DND-41 (cell line): ENCODE results near the gene NOSTRIN.

Experiments
- ATAC-seq: fragments of 200-7000 bp; cut with Tn5 transposase; 3 replicates; pipeline ENCODE4 v1.9.1; 2021; ENCODE audit warnings: low read depth; ENCODE audit not compliant: insufficient read depth
- DNase-seq: peaks from one replicate; pipeline ENCODE4 v3.0.0-alpha.2; 2020
- H2AFZ ChIP-seq: 2 replicates; pipeline ENCODE4 v1.6.0; 2012; ENCODE audit warnings: low read depth, low read length
- H3K27ac ChIP-seq: 2 replicates; pipeline ENCODE4 v1.5.1; 2012; ENCODE audit warnings: low read length, inconsistent platforms
- H3K27me3 ChIP-seq: fragments of 200-600 bp; sonication (generic); 2 replicates; pipeline ENCODE4 v1.6.0; 2012; ENCODE audit warnings: low read length, mild to moderate bottlenecking, inconsistent platforms; ENCODE audit not compliant: insufficient read depth, poor library complexity
- H3K36me3 ChIP-seq: 2 replicates; pipeline ENCODE4 v1.5.1; 2012; ENCODE audit warnings: low read length, inconsistent platforms; ENCODE audit not compliant: insufficient read depth
- H3K4me1 ChIP-seq: 2 replicates; pipeline ENCODE4 v1.5.1; 2012; ENCODE audit warnings: mild to moderate bottlenecking, low read length; ENCODE audit not compliant: insufficient read depth
- H3K4me2 ChIP-seq: 2 replicates; pipeline ENCODE4 v1.6.0; 2012; ENCODE audit warnings: mild to moderate bottlenecking, moderate library complexity, low read length, inconsistent platforms; ENCODE audit not compliant: insufficient read depth
- H3K4me3 ChIP-seq, 2 experiments: fragments of 200-600 bp in 1 of 2; shearing (Covaris generic) in 1 of 2; 2 replicates each; pipeline ENCODE4 v1.5.1; 2012 to 2016; ENCODE audit warnings: inconsistent platforms in 2 of 2, low read length in 2 of 2, mild to moderate bottlenecking in 2 of 2, low read depth in 1 of 2, moderate library complexity in 1 of 2
- H3K79me2 ChIP-seq: 2 replicates; pipeline ENCODE4 v1.6.0; 2012; ENCODE audit warnings: low read length, inconsistent platforms; ENCODE audit not compliant: insufficient read depth
- H3K9ac ChIP-seq: 2 replicates; pipeline ENCODE4 v1.6.0; 2012; ENCODE audit warnings: low read depth, mild to moderate bottlenecking, inconsistent platforms, low read length, moderate library complexity
- H3K9me3 ChIP-seq: 2 replicates; pipeline ENCODE4 v1.5.1; 2012; ENCODE audit warnings: low read length, moderate library complexity, mild to moderate bottlenecking, inconsistent platforms; ENCODE audit not compliant: insufficient read depth, severe bottlenecking
- H4K20me1 ChIP-seq: 2 replicates; pipeline ENCODE4 v1.6.0; 2012; ENCODE audit warnings: low read length; ENCODE audit not compliant: insufficient read depth
- EZH2 ChIP-seq: IDR thresholded peaks from 3 replicates; pipeline ENCODE4 v1.6.1; 2012; ENCODE audit warnings: borderline replicate concordance, low read depth, mild to moderate bottlenecking, moderate library complexity, low read length, inconsistent platforms; ENCODE audit not compliant: severe bottlenecking
- TF ChIP-seq, protein P1 (sequence below): IDR thresholded peaks from 2 replicates; pipeline ENCODE4 v1.5.1; 2012; ENCODE audit warnings: borderline replicate concordance, low read length, moderate library complexity, mild to moderate bottlenecking; ENCODE audit not compliant: poor library complexity, severe bottlenecking; ENCODE audit errors: extremely low read depth

Gene NOSTRIN

DNA sequence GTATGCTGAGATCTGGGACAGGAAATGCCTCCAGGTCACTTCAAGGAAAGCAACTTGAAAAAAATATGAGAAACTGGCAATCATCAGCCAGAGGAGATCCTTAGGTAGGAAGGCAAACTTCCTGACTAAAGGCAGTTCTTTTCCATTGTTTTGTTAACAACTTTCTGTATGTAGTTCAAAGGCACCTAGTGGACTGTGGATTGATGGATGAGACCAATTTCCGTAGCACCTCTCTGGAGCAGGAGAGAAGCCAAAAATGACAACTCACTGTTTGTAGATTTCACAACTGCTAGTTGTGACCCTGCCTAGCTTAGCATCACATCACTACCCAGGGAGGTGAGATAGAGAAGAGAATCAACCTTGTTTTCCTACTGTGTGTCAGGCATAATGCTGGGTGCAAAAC, 21.8 kb upstream of the NOSTRIN start:
- no peaks in the 10 kb centered on the region for H3K9me3 ChIP-seq
- no peak for ATAC-seq
- H3K9ac ChIP-seq, result no peak overlapping the region
- no peak overlapping the region for H2AFZ ChIP-seq
- H3K27ac ChIP-seq, result no peak overlapping the region
- H4K20me1 ChIP-seq, result no peaks in the 10 kb centered on the region
- TF ChIP-seq, protein P1, sequence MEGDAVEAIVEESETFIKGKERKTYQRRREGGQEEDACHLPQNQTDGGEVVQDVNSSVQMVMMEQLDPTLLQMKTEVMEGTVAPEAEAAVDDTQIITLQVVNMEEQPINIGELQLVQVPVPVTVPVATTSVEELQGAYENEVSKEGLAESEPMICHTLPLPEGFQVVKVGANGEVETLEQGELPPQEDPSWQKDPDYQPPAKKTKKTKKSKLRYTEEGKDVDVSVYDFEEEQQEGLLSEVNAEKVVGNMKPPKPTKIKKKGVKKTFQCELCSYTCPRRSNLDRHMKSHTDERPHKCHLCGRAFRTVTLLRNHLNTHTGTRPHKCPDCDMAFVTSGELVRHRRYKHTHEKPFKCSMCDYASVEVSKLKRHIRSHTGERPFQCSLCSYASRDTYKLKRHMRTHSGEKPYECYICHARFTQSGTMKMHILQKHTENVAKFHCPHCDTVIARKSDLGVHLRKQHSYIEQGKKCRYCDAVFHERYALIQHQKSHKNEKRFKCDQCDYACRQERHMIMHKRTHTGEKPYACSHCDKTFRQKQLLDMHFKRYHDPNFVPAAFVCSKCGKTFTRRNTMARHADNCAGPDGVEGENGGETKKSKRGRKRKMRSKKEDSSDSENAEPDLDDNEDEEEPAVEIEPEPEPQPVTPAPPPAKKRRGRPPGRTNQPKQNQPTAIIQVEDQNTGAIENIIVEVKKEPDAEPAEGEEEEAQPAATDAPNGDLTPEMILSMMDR, result no peak
- no peak for TF ChIP-seq EZH2
- H3K27me3 ChIP-seq, result no peaks in the 10 kb centered on the region
- no peaks in the 10 kb centered on the region for H3K4me1 ChIP-seq
- H3K36me3 ChIP-seq, result no peaks in the 10 kb centered on the region
- no peak overlapping the region for H3K4me3 ChIP-seq
- DNase-seq, result no peak
- no peaks in the 10 kb centered on the region for H3K79me2 ChIP-seq
- no peak overlapping the region for H3K4me2 ChIP-seq

DNA sequence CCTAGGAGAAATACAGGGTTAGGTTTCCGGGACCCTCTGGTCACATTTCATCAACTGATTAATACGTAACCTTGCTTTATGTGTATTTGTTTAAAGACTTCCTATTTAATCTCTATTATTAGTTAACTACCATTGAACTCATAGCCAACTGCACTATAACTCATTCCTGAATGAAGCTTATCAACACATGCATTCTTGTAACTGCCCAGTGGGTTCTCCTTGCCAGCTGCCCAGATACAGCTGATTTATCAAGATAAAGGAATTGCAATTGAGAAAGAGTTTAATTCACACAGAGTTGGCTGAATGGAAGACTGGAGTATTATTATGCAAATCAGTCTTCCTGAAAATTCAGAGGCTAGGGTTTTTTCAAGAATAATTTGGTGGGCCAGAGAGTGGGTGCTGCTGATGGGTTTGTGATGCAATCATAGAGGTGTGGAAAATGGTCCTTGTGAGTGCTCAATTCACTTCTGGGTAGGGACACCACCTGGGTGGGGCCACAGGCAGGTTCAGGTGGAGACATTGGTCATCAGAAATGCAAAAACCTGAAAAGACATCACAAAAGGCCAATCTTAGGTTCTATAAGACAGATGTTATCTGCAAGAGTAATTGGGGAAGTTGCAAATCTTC, 21.1 kb upstream of the NOSTRIN start:
- no peak overlapping the region for H2AFZ ChIP-seq
- H4K20me1 ChIP-seq, result no peaks in the 10 kb centered on the region
- H3K4me2 ChIP-seq, result no peak overlapping the region
- no peaks in the 10 kb centered on the region for H3K4me1 ChIP-seq
- TF ChIP-seq EZH2, result no peak
- TF ChIP-seq, protein P1, result no peak
- no peak overlapping the region for H3K9ac ChIP-seq
- H3K9me3 ChIP-seq, result no peaks in the 10 kb centered on the region
- no peaks in the 10 kb centered on the region for H3K36me3 ChIP-seq
- H3K27me3 ChIP-seq, result no peaks in the 10 kb centered on the region
- no peaks in the 10 kb centered on the region for H3K79me2 ChIP-seq
- H3K27ac ChIP-seq, result no peak overlapping the region
- DNase-seq (no peak), ATAC-seq (no peak)
- no peak overlapping the region for H3K4me3 ChIP-seq

DNA sequence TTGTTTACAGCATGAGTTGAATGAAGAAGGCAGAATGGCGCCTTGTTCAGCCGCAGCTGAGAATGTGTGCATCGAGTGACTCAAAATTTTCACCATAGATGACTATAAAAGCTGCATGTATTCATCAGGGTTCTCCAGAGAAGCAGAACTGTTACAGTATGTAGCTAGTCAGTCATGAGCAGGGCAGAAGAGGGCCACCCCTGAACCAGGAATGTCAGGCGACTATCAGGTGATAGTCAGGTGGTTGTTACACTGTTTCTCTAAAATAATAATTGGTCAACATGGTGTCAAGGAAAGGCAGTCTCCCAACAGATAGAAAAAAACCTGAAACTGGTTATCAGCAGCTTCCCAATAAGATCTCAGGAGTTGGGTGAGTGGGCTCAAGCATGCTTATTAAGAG, 20.2 kb upstream of the NOSTRIN start:
- Histone ChIP-seq H3K36me3 (no peaks in the 10 kb centered on the region), H3K27ac (no peak overlapping the region), H3K9ac (no peak overlapping the region), H3K4me2 (no peak overlapping the region), H3K4me1 (no peaks in the 10 kb centered on the region), H3K27me3 (no peaks in the 10 kb centered on the region), H3K9me3 (no peaks in the 10 kb centered on the region), H4K20me1 (no peaks in the 10 kb centered on the region), H3K79me2 (no peaks in the 10 kb centered on the region), H2AFZ (no peak overlapping the region), H3K4me3 (no peak overlapping the region)
- DNase-seq (no peak), ATAC-seq (no peak)
- TF ChIP-seq EZH2, result no peak
- TF ChIP-seq, protein P1, result no peak

DNA sequence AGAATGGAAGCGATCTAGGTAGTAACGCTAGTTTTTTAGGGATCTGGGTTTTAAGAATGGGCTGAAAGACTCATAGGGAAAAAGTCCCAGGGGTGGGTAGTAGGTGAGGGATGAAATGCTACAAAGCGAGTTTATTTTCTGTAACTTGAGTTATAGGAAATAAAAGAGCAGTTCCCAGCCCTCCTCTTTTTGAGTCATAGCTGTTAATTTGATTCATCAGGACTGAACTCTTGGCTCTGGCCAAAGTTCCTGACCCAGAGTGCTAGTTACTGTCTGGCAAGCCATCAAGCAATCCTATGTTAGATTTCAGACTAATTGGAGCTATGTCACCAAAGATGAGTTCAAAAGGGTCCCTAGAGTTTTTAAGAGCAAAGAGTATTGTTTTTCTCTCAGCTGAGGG, 17.4 kb upstream of the NOSTRIN start:
- no peaks in the 10 kb centered on the region for H3K79me2 ChIP-seq
- H3K4me2 ChIP-seq, result no peak overlapping the region
- H3K27me3 ChIP-seq, result no peaks in the 10 kb centered on the region
- no peaks in the 10 kb centered on the region for H4K20me1 ChIP-seq
- DNase-seq (no peak), ATAC-seq (no peak)
- no peak overlapping the region for H3K27ac ChIP-seq
- H3K36me3 ChIP-seq, result no peaks in the 10 kb centered on the region
- H3K9ac ChIP-seq, result no peak overlapping the region
- TF ChIP-seq EZH2, result no peak
- TF ChIP-seq, protein P1, result no peak
- no peaks in the 10 kb centered on the region for H3K9me3 ChIP-seq
- H3K4me1 ChIP-seq, result no peaks in the 10 kb centered on the region
- H3K4me3 ChIP-seq, result no peak overlapping the region
- no peak overlapping the region for H2AFZ ChIP-seq
